ENCODE results near the gene KIR2DL1.
"Not testable (repeated sequence)": the region's sequence is repeated elsewhere in the genome, so short reads cannot be mapped to it uniquely, and the experiment has no call there.

GRCh38 chr19:54771018-54771960, 1.7 kb downstream of the KIR2DL1 start:
- TF ChIP-seq CTCF (IDR thresholded peaks at IDR 0.05; ENCODE audit: low read depth, low read length); EZH2phosphoT487 (IDR thresholded peaks at IDR 0.05; ENCODE audit: low read depth): not testable (repeated sequence)

All from OCI-LY3 (cell line).